Fibroblast of lung (primary cell): Measurements from ENCODE around the gene CA6.

Source experiments
- EZH2 ChIP-seq: IDR thresholded peaks from 2 replicates; pipeline ENCODE4 v1.5.1; 2012; ENCODE audit warnings: low read length, control low read depth, mild to moderate bottlenecking; ENCODE audit errors: missing control alignments
- TF ChIP-seq, protein P1 (sequence below), 2 donors: IDR thresholded peaks in 1 of 2; conservative IDR thresholded peaks in 1 of 2; 1 replicate in 1 of 2; 2 replicates in 1 of 2; pipeline ENCODE4 v1.5.1; 2011 to 2012; ENCODE audit warnings: low read length in 2 of 2, control low read depth in 1 of 2, inconsistent platforms in 1 of 2, low read depth in 1 of 2, mild to moderate bottlenecking in 1 of 2

DNA sequence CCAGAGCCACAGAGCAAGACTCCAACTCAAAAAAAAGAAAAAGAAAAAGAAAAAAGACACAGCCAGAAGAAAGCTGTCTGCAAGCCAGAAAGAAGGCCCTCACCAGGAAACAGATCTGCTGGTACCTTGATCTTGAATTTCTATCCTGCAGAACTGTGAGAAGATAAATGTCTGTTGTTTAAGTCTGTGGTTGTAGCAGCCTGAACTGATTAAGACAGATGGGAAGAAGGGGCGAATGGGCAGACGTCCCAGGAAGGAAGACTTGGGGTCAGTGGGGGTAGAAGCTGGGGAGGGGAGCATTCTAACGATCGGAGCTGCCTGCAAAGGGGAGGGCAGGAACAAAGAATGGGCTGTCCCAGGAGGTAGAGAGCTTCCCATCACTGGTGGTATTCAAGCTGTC lies 74.2 kb downstream of the CA6 start:
- TF ChIP-seq, protein P1, sequence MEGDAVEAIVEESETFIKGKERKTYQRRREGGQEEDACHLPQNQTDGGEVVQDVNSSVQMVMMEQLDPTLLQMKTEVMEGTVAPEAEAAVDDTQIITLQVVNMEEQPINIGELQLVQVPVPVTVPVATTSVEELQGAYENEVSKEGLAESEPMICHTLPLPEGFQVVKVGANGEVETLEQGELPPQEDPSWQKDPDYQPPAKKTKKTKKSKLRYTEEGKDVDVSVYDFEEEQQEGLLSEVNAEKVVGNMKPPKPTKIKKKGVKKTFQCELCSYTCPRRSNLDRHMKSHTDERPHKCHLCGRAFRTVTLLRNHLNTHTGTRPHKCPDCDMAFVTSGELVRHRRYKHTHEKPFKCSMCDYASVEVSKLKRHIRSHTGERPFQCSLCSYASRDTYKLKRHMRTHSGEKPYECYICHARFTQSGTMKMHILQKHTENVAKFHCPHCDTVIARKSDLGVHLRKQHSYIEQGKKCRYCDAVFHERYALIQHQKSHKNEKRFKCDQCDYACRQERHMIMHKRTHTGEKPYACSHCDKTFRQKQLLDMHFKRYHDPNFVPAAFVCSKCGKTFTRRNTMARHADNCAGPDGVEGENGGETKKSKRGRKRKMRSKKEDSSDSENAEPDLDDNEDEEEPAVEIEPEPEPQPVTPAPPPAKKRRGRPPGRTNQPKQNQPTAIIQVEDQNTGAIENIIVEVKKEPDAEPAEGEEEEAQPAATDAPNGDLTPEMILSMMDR (conservative IDR thresholded peaks at IDR 0.05 in 1 of 2, IDR thresholded peaks at IDR 0.05 in 1 of 2; ENCODE audit: low read depth in 1 of 2, low read length in 2 of 2): no peak
- TF ChIP-seq EZH2: no peak
